Hepatocyte (in vitro differentiated cells): ENCODE results near the gene CRCP. TPM values are rescaled to one million over a fixed set of nuclear protein-coding genes. Genes with fewer than 3 reads are reported as not detected.
"Not testable (repeated sequence)": the region's sequence is repeated elsewhere in the genome, so short reads cannot be mapped to it uniquely, and the experiment has no call there.

Experiments
- DNase-seq: peaks from one replicate; pipeline ENCODE4 v3.0.0-alpha.2; 2016; ENCODE audit warnings: low spot score
- H2AFZ ChIP-seq: fragments of 200-600 bp; sonication (generic); 2 replicates; pipeline ENCODE4 v1.6.0; 2016; ENCODE audit warnings: antibody characterized with exemption, mild to moderate bottlenecking
- H3K27ac ChIP-seq: fragments of 200-600 bp; sonication (generic); 2 replicates; pipeline ENCODE4 v1.5.1; 2016; ENCODE audit warnings: mild to moderate bottlenecking
- H3K27me3 ChIP-seq: fragments of 200-600 bp; sonication (generic); 2 replicates; pipeline ENCODE4 v1.6.1; 2016
- H3K36me3 ChIP-seq: fragments of 200-600 bp; sonication (generic); replicated peaks from 2 replicates; pipeline ENCODE4 v1.5.1; 2016; ENCODE audit warnings: low read depth; ENCODE audit not compliant: insufficient read depth
- H3K4me1 ChIP-seq: fragments of 200-600 bp; sonication (generic); 2 replicates; pipeline ENCODE4 v1.5.1; 2016; ENCODE audit warnings: mild to moderate bottlenecking, moderate library complexity; ENCODE audit not compliant: insufficient read depth
- H3K4me2 ChIP-seq: fragments of 200-600 bp; sonication (generic); 2 replicates; pipeline ENCODE4 v1.6.0; 2016
- H3K4me3 ChIP-seq: fragments of 200-600 bp; sonication (generic); 2 replicates; pipeline ENCODE4 v1.5.1; 2016; ENCODE audit warnings: mild to moderate bottlenecking
- H3K79me2 ChIP-seq: fragments of 200-600 bp; sonication (generic); 2 replicates; pipeline ENCODE4 v1.6.0; 2017; ENCODE audit warnings: mild to moderate bottlenecking
- H3K9me2 ChIP-seq: fragments of 200-600 bp; sonication (generic); replicated peaks from 2 replicates; pipeline ENCODE4 v1.6.0; 2017; ENCODE audit warnings: mild to moderate bottlenecking; ENCODE audit not compliant: insufficient read depth
- H3K9me3 ChIP-seq: fragments of 200-600 bp; sonication (generic); 2 replicates; pipeline ENCODE4 v1.5.1; 2016; ENCODE audit warnings: low read depth, mild to moderate bottlenecking
- H4K20me1 ChIP-seq: fragments of 200-600 bp; sonication (generic); 2 replicates; pipeline ENCODE4 v1.6.0; 2016; ENCODE audit warnings: mild to moderate bottlenecking; ENCODE audit not compliant: insufficient read depth, poor library complexity, severe bottlenecking
- CTCF ChIP-seq: fragments of 200-600 bp; sonication (generic); IDR thresholded peaks from 2 replicates; pipeline ENCODE4 v1.5.1; 2016; ENCODE audit warnings: antibody characterized with exemption, mild to moderate bottlenecking; ENCODE audit not compliant: poor library complexity
- EZH2 ChIP-seq: fragments of 200-600 bp; sonication (generic); IDR thresholded peaks from 2 replicates; pipeline ENCODE4 v1.6.1; 2016; ENCODE audit warnings: antibody characterized with exemption, mild to moderate bottlenecking, borderline replicate concordance
- EZH2phosphoT487 ChIP-seq: fragments of 200-600 bp; sonication (generic); IDR thresholded peaks from one replicate; pipeline ENCODE4 v1.6.1; 2018; ENCODE audit warnings: antibody characterized with exemption, mild to moderate bottlenecking, low read depth, moderate library complexity; ENCODE audit not compliant: unreplicated experiment, severe bottlenecking
- WGBS: methylation state at CpG from one replicate; pipeline ENCODE4 v1.1.6; 2016; ENCODE audit warnings: low lambda C conversion rate; ENCODE audit errors: missing lambda C conversion rate; 5-methylcytosine and 5-hydroxymethylcytosine counted together
- polyA plus RNA-seq: library from polyadenylated mRNA; unstranded; fragments of >200 nt; fragmentation: Nextera tagmentation; extraction: Ambion mirVana; gene quantifications from 2 replicates; pipeline ENCODE4 v1.2.1, GENCODE V29; 2016
- total RNA-seq: library from RNA; depleted of rRNA; stranded (reverse); fragments of >200 nt; gene quantifications from 2 replicates; pipeline ENCODE4 v1.2.3, GENCODE V29; 2014

The CRCP gene
- total and polyA plus RNA-seq, 2 experiments from 2014 or later = 13.8 to 41.6 TPM

GRCh38 chr7:66099232-66099550, 15.5 kb upstream of the CRCP start:
- H4K20me1 ChIP-seq = no peaks in the 10 kb centered on the region
- H3K9me3 ChIP-seq = no peaks in the 10 kb centered on the region
- peak overlapping the region; percentile 77 for H3K4me2 ChIP-seq
- peak overlapping the region; percentile 92 for H3K27ac ChIP-seq
- DNase-seq = no peak
- H3K4me1 ChIP-seq = no peaks in the 10 kb centered on the region
- WGBS = no CpG with 5 or more reads among the region's 2 CpGs
- H3K9me2 ChIP-seq = no peaks in the 10 kb centered on the region
- H3K79me2 ChIP-seq = no peaks in the 10 kb centered on the region
- no peak overlapping the region for H3K4me3 ChIP-seq
- H3K36me3 ChIP-seq = no peaks in the 10 kb centered on the region
- no peak overlapping the region for H2AFZ ChIP-seq
- TF ChIP-seq CTCF (no peak), EZH2 (no peak), EZH2phosphoT487 (no peak)
- no peaks in the 10 kb centered on the region for H3K27me3 ChIP-seq

GRCh38 chr7:66099551-66100407, 14.9 kb upstream of the CRCP start:
- TF ChIP-seq CTCF (no peak), EZH2 (no peak), EZH2phosphoT487 (no peak)
- H3K4me1 ChIP-seq = no peaks in the 10 kb centered on the region
- no peaks in the 10 kb centered on the region for H3K9me2 ChIP-seq
- H3K27ac ChIP-seq = peak overlapping the region; percentile 92
- no peaks in the 10 kb centered on the region for H4K20me1 ChIP-seq
- no peaks in the 10 kb centered on the region for H3K9me3 ChIP-seq
- no peaks in the 10 kb centered on the region for H3K36me3 ChIP-seq
- peak overlapping the region; percentile 39 for H3K4me3 ChIP-seq
- no peaks in the 10 kb centered on the region for H3K27me3 ChIP-seq
- no peaks in the 10 kb centered on the region for H3K79me2 ChIP-seq
- WGBS = 3% methylated on average over 5 of the region's 15 CpGs
- peak overlapping the region; percentile 77 for H3K4me2 ChIP-seq
- DNase-seq = peak; percentile 80
- peak overlapping the region; percentile 79 for H2AFZ ChIP-seq

- WGBS = 65% methylated on average over 10 of the region's 12 CpGs
- no peak for DNase-seq
- Histone ChIP-seq H3K27me3 (no peaks in the 10 kb centered on the region), H2AFZ (peak overlapping the region; percentile 79), H4K20me1 (no peaks in the 10 kb centered on the region), H3K4me1 (no peaks in the 10 kb centered on the region), H3K9me3 (no peaks in the 10 kb centered on the region), H3K27ac (peak overlapping the region; percentile 92), H3K9me2 (no peaks in the 10 kb centered on the region), H3K4me3 (no peak overlapping the region), H3K36me3 (no peaks in the 10 kb centered on the region), H3K79me2 (no peaks in the 10 kb centered on the region), H3K4me2 (peak overlapping the region; percentile 77)
- TF ChIP-seq CTCF = no peak
- TF ChIP-seq EZH2phosphoT487 = no peak
- TF ChIP-seq EZH2 = no peak
These were observed 14.1 kb upstream of the CRCP start for GRCh38 chr7:66100408-66101050.

GRCh38 chr7:66102168-66102567, 12.5 kb upstream of the CRCP start:
- not testable (repeated sequence) for H3K27me3 ChIP-seq, H3K27ac ChIP-seq, DNase-seq, H3K79me2 ChIP-seq, H4K20me1 ChIP-seq, H3K9me2 ChIP-seq, H3K4me3 ChIP-seq, H2AFZ ChIP-seq, H3K4me2 ChIP-seq, H3K4me1 ChIP-seq, H3K36me3 ChIP-seq, H3K9me3 ChIP-seq
- 96% methylated on average over 6 of the region's 6 CpGs for WGBS

- H3K4me1 ChIP-seq, H4K20me1 ChIP-seq, H3K27ac ChIP-seq, H2AFZ ChIP-seq, H3K79me2 ChIP-seq, H3K27me3 ChIP-seq, H3K9me3 ChIP-seq, H3K4me3 ChIP-seq, H3K36me3 ChIP-seq, DNase-seq, H3K9me2 ChIP-seq, H3K4me2 ChIP-seq: not testable (repeated sequence)
- 98% methylated on average over 3 of the region's 3 CpGs for WGBS
These were observed 10.7 kb upstream of the CRCP start for GRCh38 chr7:66103994-66104393.
